Activated CD8-positive, alpha-beta T cell treated with anti-CD3 and anti-CD28 coated beads, Interleukin-2, amount 10 ng/mL, durations not matched to agents 7 days and 5 days (primary cell): Measurements from ENCODE around the gene TIMM9. TPM values are rescaled to one million over a fixed set of nuclear protein-coding genes. Genes with fewer than 3 reads are reported as not detected.
A peak's percentile ranks its signal among the peaks of the same experiment; 100 is the strongest.
"Not testable (repeated sequence)": the region's sequence is repeated elsewhere in the genome, so short reads cannot be mapped to it uniquely, and the experiment has no call there.

Experiments used
- ATAC-seq: fragments of 150-1000 bp; cut with Tn5 transposase; one replicate; pipeline ENCODE4 v1.10.0; 2021; ENCODE audit warnings: moderate library complexity
- CTCF ChIA-PET: fragments of 350-600 bp; sonication (Branson Sonifier 250); formaldehyde crosslinking; loops from one replicate; lab custom pipeline; 2021; ENCODE audit warnings: antibody characterized with exemption; lab: Charles Lee
- POLR2A ChIA-PET: fragments of 350-600 bp; sonication (Branson Sonifier 250); formaldehyde crosslinking; loops from one replicate; lab custom pipeline; 2021; ENCODE audit warnings: antibody characterized with exemption; lab: Charles Lee
- DNase-seq: peaks from one replicate; pipeline ENCODE4 v3.0.0-alpha.2; 2020
- H3K27ac Mint-ChIP-seq: one replicate; pipeline ENCODE4 v1.8.0; 2021; ENCODE audit warnings: mild to moderate bottlenecking, mixed read lengths
- H3K27me3 Mint-ChIP-seq: one replicate; pipeline ENCODE4 v1.8.0; 2021; ENCODE audit warnings: low read depth, mixed read lengths
- H3K36me3 Mint-ChIP-seq: one replicate; pipeline ENCODE4 v1.8.0; 2021; ENCODE audit warnings: low read depth, mixed read lengths
- H3K4me1 Mint-ChIP-seq: one replicate; pipeline ENCODE4 v1.8.0; 2021; ENCODE audit warnings: low read depth, mixed read lengths
- H3K4me3 Mint-ChIP-seq: one replicate; pipeline ENCODE4 v1.8.0; 2021; ENCODE audit warnings: mild to moderate bottlenecking, mixed read lengths
- H3K9me3 Mint-ChIP-seq: one replicate; pipeline ENCODE4 v1.8.0; 2022; ENCODE audit warnings: mixed read lengths; ENCODE audit not compliant: insufficient read depth
- total RNA-seq, 2 experiments: library from RNA; stranded (reverse); gene quantifications; one replicate each; pipeline ENCODE4 v1.2.3, GENCODE V29; 2021

Gene TIMM9
- total RNA-seq, 2 experiments from 2014 or later, result 34.6 to 37.7 TPM

DNA sequence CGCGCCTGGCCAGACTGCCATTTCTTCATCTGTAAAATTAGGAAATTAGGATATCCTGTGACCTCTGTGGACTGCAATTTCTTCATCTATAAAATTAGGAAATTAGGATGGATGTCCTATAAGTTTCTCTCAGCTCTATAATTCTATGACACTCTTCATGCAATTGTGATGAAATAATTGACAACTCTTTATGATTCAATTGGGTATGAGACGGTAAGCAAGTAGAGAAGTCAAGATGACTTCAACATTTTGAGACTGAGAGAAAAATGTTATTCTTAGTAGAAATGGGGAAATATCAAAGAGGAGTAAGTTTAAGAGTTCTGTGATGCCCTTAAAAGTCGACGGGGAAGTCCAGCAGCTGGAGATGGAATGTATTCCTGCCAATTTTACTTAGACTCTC is 12.1 kb upstream of the TIMM9 start:
- H3K9me3 Mint-ChIP-seq, result no peaks in the 10 kb centered on the region
- peaks cover 22% of the 10 kb centered on the region for H3K36me3 Mint-ChIP-seq
- no peaks in the 10 kb centered on the region for H3K27me3 Mint-ChIP-seq
- no peak overlapping the region for H3K4me3 Mint-ChIP-seq
- DNase-seq (no peak), ATAC-seq (no peak)
- ChIA-PET CTCF (no interaction called here), POLR2A (no interaction called here)
- H3K4me1 Mint-ChIP-seq, result no peaks in the 10 kb centered on the region
- no peak overlapping the region for H3K27ac Mint-ChIP-seq

DNA sequence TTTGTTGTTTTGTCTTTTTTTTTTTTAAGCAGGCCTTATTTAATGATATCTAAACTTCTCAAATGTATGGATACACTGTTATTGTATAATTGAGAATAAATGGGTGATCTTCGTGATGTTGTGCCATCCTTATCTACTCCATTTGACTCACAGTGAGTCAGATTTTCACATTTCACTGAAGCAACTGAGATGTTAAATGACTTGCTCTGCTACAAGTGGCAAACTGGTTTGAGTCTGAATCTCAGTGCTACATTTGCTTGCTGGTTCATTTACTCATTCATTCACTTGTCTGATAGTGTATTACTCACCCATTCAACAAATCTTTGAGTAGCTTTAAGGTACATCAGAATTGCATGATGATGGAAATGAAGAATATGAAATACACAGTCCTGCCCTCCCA is 2.8 kb upstream of the TIMM9 start:
- H3K27ac Mint-ChIP-seq, result no peak overlapping the region
- H3K27me3 Mint-ChIP-seq, result no peaks in the 10 kb centered on the region
- CTCF ChIA-PET, result interaction anchor here (1.6 kb wide), 1 partner anchor 71 kb away, joined by 4 read pairs; no protein-coding TSS in a partner anchor
- DNase-seq (no peak), ATAC-seq (no peak)
- H3K9me3 Mint-ChIP-seq, result no peaks in the 10 kb centered on the region
- peaks cover 19% of the 10 kb centered on the region for H3K36me3 Mint-ChIP-seq
- POLR2A ChIA-PET, result no interaction called here
- no peak overlapping the region for H3K4me3 Mint-ChIP-seq
- peaks cover 28% of the 10 kb centered on the region for H3K4me1 Mint-ChIP-seq

DNA sequence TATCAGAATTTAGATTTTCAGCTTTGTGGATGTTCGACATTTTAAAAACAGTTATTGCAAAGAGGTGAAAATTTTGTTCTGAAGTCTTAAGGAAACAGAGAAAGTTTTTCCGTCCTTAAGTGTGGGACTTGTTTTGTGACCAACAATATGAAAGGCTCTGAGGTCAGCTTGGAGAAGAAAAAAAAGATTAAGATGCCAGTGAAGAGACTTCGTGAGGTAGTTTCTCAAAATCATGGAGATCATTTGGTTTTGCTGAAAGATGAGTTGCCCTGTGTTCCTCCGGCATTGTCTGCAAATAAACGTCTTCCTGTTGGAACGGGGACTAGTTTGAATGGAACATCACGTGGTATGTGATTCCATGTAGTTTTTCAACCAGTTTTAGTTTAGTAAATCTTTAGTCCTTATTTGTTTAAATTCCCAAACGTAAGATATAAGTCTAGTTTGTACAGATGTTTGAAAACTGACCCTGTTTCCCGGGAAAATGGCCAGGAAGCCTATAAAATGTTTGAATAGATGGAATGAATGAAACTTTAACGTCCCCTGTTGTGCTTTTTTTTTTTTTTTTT is 870 bp upstream of the TIMM9 start:
- ATAC-seq, result no peak
- ChIA-PET CTCF (interaction anchor here (0.9 kb wide), 1 partner anchor 34 kb away, joined by 4 read pairs; no protein-coding TSS in a partner anchor), POLR2A (interaction anchor here (1.2 to 2.3 kb wide), 10 partner anchors 14 to 1821 kb away, joined by 3 to 47 read pairs (median 4); partner anchors contain the start of genes ARID4A, DACT1, PPM1A and PSMA3)
- peak overlapping the region; percentile 95 for H3K27ac Mint-ChIP-seq
- peaks cover 37% of the 10 kb centered on the region for H3K4me1 Mint-ChIP-seq
- H3K27me3 Mint-ChIP-seq, result no peaks in the 10 kb centered on the region
- H3K9me3 Mint-ChIP-seq, result no peaks in the 10 kb centered on the region
- peaks cover 24% of the 10 kb centered on the region for H3K36me3 Mint-ChIP-seq
- H3K4me3 Mint-ChIP-seq, result peak overlapping the region; percentile 91
- peak; percentile 37 for DNase-seq

DNA sequence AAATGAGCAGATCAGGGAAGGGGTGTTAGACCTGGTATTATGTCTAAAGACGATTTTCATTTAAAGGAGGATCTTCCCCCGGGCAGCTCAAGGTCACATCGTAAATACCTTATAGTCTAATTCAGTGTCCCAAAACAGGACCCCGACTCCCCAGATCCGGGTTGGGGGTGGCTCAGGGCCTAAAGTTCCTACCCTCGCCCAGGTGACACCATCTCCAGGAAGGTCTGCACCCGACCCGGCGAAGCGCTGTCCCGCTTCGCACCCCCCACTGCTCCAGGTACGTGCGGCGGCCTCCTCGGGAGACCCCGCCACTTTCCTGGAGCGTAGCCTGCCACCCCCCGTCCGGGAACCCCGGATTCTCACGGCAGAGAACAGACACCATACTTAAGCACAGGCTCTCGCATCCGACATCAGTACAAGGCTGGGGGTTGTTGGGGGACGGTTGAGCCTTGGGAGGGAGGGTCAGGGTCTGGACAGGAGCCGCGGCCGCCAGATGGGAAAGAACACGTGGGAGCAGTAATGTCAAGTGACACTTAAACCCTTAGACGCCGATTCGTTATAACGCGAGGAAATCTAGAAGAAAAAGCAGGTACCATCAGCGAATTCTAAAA is 556 bp downstream of the TIMM9 start:
- peaks cover 27% of the 10 kb centered on the region for H3K36me3 Mint-ChIP-seq
- H3K9me3 Mint-ChIP-seq, result no peaks in the 10 kb centered on the region
- H3K4me1 Mint-ChIP-seq, result peaks cover 37% of the 10 kb centered on the region
- ChIA-PET POLR2A (interaction anchor here (0.6 to 2.3 kb wide), 15 partner anchors 10 to 1822 kb away, joined by 3 to 47 read pairs (median 3); partner anchors contain the start of genes ARID4A, DACT1, PPM1A and TOMM20L), CTCF (interaction anchor here (0.7 to 1.1 kb wide), 4 partner anchors 30 to 129 kb away, joined by 3 to 5 read pairs (median 3); partner anchors contain the start of gene TOMM20L)
- peak overlapping the region; percentile 91 for H3K4me3 Mint-ChIP-seq
- H3K27me3 Mint-ChIP-seq, result no peaks in the 10 kb centered on the region
- H3K27ac Mint-ChIP-seq, result peak overlapping the region; percentile 95
- peak; percentile 45 for ATAC-seq
- DNase-seq, result peak; percentile 58

DNA sequence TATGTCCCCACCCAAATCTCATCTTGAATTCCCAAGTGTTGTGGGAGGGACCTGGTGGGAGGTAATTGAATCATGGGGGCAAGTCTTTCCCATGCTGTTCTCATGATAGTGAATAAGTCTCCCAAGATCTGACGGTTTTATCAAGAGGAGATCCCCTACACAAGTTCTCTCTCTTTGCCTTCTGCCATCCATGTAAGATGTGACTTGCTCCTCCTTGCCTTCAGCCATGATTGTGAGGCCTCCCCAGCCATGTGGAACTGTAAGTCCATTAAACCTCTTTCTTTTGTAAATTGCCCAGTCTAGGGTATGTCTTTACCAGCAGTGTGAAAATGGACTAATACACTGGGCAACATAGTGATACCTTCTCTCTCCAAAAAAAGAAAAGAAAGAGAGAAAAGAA is 10.4 kb downstream of the TIMM9 start:
- DNase-seq, H3K27me3 Mint-ChIP-seq, H3K9me3 Mint-ChIP-seq, H3K4me3 Mint-ChIP-seq, ATAC-seq, H3K4me1 Mint-ChIP-seq, CTCF ChIA-PET: not testable (repeated sequence)
- Mint-ChIP-seq H3K27ac (peak overlapping the region; percentile 46), H3K36me3 (peaks cover 52% of the 10 kb centered on the region)
- POLR2A ChIA-PET, result interaction anchor here (1.0 kb wide), 1 partner anchor 10 kb away, joined by 3 read pairs; the partner anchor contains the start of gene TIMM9

DNA sequence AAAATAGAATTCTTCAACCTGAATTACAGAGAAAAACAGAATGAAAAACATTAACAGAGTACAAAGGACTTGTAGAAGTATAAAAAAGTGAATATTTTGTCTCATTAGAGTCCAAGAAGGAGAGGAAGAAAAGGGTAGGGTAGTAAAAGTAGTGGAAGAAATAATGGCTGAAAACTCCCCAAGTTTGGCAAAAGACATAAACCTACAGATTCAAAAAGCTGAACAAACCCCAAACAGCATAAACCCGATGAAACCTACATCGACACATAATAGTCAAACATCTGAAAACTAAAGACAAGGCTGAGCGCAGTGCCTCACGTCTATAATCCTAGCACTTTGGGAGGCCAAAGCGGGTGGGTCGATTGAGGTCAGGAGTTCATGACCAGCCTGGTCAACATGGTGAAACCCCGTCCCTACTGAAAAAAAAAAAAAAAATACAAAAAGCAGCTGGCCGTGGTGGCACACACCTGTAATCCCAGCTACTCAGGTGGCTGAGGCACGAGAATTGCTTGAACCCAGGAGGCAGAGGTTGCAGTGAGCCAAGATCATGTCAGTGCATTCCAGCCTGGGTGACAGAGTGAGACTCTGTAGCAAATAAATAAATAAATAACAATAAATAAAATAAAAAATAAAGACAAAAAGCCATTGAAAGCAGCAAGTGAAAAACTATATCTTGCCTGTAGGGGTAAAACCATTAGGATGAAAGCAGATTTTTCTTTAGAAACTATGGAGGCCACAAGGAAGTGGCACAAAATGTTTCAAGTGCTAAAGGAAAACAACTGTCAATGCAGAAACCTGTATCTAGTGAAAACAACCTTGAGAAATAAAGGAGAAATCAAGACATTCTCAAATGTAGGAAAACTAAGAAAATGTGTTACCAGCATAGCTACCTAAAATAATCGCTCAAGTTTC is 11.4 kb downstream of the TIMM9 start:
- ATAC-seq (no peak), DNase-seq (no peak)
- CTCF ChIA-PET, result no interaction called here
- peaks cover 5% of the 10 kb centered on the region for H3K4me1 Mint-ChIP-seq
- no peak overlapping the region for H3K4me3 Mint-ChIP-seq
- H3K27me3 Mint-ChIP-seq, result no peaks in the 10 kb centered on the region
- no peak overlapping the region for H3K27ac Mint-ChIP-seq
- POLR2A ChIA-PET, result interaction anchor here (1.0 kb wide), 1 partner anchor 11 kb away, joined by 3 read pairs; the partner anchor contains the start of gene TIMM9
- peaks cover 50% of the 10 kb centered on the region for H3K36me3 Mint-ChIP-seq
- no peaks in the 10 kb centered on the region for H3K9me3 Mint-ChIP-seq

DNA sequence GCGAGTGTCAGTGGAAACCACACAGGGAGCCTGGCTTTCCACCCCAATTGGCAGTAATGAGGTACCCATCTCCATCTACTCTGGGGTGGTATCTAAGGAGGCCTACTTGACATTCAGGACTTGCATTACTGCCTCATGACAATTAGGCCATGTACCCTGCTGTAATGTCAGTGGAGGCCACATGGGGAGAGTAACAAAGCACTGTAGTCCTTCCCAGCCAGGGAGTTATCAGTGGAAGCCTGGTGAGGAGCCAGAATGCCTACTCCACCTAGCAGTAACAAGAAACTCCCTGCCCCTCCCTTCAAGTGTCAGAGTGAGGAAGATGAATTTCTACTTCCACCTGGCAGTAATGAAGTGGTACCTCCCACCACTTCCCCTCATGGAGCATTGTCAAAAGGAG is 12.5 kb downstream of the TIMM9 start:
- peaks cover 53% of the 10 kb centered on the region for H3K36me3 Mint-ChIP-seq
- H3K27me3 Mint-ChIP-seq, result no peaks in the 10 kb centered on the region
- no peak for DNase-seq
- ChIA-PET POLR2A (no interaction called here), CTCF (no interaction called here)
- no peak for ATAC-seq
- H3K4me3 Mint-ChIP-seq, result no peak overlapping the region
- peaks cover 4% of the 10 kb centered on the region for H3K4me1 Mint-ChIP-seq
- H3K27ac Mint-ChIP-seq, result no peak overlapping the region
- H3K9me3 Mint-ChIP-seq, result no peaks in the 10 kb centered on the region

DNA sequence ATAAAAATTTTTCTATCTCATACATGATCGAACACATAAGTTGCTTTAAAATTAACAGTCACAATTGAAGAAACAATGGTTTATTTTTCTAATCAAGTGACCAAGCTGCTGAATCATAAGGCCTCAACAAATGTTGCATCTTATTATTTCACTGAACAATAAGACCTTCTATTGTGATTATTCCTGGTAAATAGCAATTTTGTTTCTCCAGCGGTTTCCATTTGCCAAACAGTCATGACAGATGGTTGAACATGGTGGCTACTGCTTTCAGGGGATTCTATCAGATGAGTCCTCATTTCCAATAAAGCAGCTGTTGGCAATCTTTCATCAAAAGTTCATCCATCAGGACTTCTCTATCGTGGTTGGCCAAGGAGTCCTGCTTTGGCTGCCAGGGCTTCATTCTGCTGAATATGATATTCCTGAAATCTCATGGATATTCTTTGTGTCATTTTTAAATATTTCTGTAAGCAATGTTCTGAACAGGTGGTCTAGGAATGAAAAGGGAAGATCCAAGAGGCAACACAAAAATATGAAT is 18.6 kb downstream of the TIMM9 start:
- ATAC-seq (no peak), DNase-seq (no peak)
- Mint-ChIP-seq H3K27ac (no peak overlapping the region), H3K36me3 (peaks cover 27% of the 10 kb centered on the region), H3K4me3 (no peak overlapping the region), H3K27me3 (no peaks in the 10 kb centered on the region), H3K9me3 (no peaks in the 10 kb centered on the region), H3K4me1 (no peaks in the 10 kb centered on the region)
- ChIA-PET POLR2A (no interaction called here), CTCF (interaction anchor here (4.4 kb wide), 1 partner anchor 12 kb away, joined by 31 read pairs; the partner anchor contains the start of gene TOMM20L)

DNA sequence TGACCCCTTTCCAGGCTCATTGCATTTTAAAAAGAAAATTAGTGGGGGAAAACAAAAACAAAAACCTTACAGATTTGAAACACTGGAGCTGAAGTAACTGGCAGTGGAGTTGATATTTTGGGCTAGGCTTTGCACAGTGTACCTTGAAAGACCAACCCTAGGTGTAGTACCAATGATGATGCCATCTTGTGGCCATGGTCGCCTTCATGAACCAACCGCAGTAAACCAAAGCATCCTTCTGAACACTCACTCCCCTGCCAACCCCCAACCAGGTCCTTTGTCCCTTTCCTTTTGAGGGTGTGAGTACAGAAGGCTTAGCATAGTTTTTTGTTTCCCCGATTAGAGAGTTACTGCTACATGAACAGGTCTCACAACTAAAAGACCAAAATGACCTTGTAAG is 25.7 kb downstream of the TIMM9 start:
- CTCF ChIA-PET, result no interaction called here
- POLR2A ChIA-PET, result no interaction called here
- Mint-ChIP-seq H3K36me3 (peaks cover 11% of the 10 kb centered on the region), H3K27ac (no peak overlapping the region), H3K4me1 (peaks cover 3% of the 10 kb centered on the region), H3K9me3 (no peaks in the 10 kb centered on the region), H3K27me3 (no peaks in the 10 kb centered on the region), H3K4me3 (no peak overlapping the region)
- DNase-seq (no peak), ATAC-seq (no peak)

DNA sequence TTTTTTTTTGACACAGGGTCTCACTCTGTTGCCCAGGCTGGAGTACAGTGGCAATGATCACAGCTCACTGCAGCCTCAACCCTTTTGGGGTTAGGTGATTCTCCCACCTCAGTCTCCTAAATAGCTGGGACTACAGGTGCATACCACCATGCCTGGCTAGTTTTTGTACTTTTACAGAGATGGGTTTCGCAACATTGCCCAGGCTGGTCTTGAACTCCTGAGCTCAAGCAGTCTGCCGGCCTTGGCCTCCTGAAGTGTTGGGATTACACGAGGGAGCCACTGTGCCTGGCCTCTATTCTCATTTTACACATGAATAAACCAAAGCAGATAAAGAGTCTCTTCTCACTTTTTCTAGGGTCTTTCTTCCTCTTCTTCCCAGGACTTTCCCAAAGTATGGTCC is 28.4 kb downstream of the TIMM9 start:
- ChIA-PET POLR2A (no interaction called here), CTCF (interaction anchor here (1.2 kb wide), 1 partner anchor 199 kb away, joined by 3 read pairs; the partner anchor contains the start of gene ACTR10)
- no peak for ATAC-seq
- DNase-seq, result no peak
- H3K27me3 Mint-ChIP-seq, result no peaks in the 10 kb centered on the region
- peaks cover 12% of the 10 kb centered on the region for H3K4me1 Mint-ChIP-seq
- no peak overlapping the region for H3K4me3 Mint-ChIP-seq
- no peak overlapping the region for H3K27ac Mint-ChIP-seq
- H3K9me3 Mint-ChIP-seq, result no peaks in the 10 kb centered on the region
- H3K36me3 Mint-ChIP-seq, result peaks cover 6% of the 10 kb centered on the region

DNA sequence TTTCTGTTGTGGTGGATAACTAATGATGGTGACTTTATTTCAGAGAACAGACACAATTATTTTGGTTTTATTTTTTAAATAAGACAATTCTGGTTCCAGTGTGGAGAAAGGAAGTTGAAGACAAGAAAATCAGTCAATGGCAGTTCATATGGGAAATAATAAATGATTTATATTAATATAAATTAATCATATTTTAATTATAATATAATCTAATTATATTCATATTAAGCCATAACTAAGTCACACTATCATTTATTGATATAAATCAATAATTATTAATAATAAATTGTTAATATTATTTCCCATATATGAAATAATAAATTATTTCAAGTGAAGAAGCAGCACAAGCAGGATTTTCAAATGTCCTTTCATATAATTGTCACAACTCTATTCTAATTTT is 28.8 kb downstream of the TIMM9 start:
- POLR2A ChIA-PET, result no interaction called here
- H3K4me1 Mint-ChIP-seq, result peaks cover 12% of the 10 kb centered on the region
- H3K27me3 Mint-ChIP-seq, result peaks cover 3% of the 10 kb centered on the region
- H3K27ac Mint-ChIP-seq, result no peak overlapping the region
- ATAC-seq (no peak), DNase-seq (no peak)
- H3K9me3 Mint-ChIP-seq, result no peaks in the 10 kb centered on the region
- H3K4me3 Mint-ChIP-seq, result no peak overlapping the region
- H3K36me3 Mint-ChIP-seq, result peaks cover 6% of the 10 kb centered on the region
- CTCF ChIA-PET, result interaction anchor here (0.7 to 4.2 kb wide), 3 partner anchors 8 to 199 kb away, joined by 3 to 31 read pairs (median 3); partner anchors contain the start of gene ACTR10
